GM12873 (cell line): Measurements from ENCODE around the gene PMIS2.
A peak's percentile ranks its signal among the peaks of the same experiment; 100 is the strongest.

ENCODE experiments used
- TF ChIP-seq, protein P1 (sequence below): IDR thresholded peaks from 2 replicates; pipeline ENCODE4 v1.5.1; 2012; ENCODE audit warnings: low read depth, mild to moderate bottlenecking, moderate library complexity, low read length, control low read depth; ENCODE audit not compliant: insufficient read depth; ENCODE audit errors: missing control alignments

PMIS2 gene

DNA sequence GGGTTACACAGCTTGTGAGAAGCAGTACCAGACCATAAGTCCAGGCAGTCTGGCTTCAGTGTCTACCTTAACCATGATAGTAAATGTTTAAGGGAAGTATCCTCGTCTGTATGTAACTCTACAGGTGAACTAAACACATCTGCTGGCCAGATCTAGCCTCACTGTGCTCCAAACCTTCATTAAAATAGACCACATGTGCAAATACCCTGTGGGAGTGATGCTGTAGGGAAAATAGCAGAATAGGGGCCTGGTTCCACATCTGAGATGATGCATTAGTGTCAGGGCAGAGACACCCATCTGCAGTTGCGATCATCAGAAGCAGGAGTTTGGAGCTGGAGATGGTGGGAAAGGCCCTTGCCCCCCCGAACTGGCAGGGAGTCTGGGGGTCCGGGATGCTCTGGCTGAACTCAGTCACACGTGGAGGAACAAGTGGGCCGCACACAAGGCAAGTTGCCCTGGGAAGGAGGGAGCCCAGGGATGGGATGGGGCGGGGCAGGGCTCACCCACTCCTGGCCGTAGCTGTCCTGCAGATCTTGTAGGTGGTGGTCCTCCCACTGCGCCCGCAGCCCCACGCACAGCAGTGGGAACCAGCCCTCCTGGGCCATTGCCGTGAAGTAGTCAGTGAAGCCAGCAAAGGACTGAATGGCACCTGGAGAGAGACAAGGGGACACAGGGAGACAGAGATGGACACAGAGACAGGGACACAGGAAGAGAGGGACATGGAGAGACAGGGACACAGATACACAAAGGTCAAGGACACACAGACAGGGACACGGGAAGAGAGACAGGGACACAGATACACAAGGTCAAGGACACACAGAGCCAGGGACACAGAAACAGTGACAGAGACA lies 33.2 kb upstream of the PMIS2 start:
- TF ChIP-seq, protein P1, sequence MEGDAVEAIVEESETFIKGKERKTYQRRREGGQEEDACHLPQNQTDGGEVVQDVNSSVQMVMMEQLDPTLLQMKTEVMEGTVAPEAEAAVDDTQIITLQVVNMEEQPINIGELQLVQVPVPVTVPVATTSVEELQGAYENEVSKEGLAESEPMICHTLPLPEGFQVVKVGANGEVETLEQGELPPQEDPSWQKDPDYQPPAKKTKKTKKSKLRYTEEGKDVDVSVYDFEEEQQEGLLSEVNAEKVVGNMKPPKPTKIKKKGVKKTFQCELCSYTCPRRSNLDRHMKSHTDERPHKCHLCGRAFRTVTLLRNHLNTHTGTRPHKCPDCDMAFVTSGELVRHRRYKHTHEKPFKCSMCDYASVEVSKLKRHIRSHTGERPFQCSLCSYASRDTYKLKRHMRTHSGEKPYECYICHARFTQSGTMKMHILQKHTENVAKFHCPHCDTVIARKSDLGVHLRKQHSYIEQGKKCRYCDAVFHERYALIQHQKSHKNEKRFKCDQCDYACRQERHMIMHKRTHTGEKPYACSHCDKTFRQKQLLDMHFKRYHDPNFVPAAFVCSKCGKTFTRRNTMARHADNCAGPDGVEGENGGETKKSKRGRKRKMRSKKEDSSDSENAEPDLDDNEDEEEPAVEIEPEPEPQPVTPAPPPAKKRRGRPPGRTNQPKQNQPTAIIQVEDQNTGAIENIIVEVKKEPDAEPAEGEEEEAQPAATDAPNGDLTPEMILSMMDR, result no peak

DNA sequence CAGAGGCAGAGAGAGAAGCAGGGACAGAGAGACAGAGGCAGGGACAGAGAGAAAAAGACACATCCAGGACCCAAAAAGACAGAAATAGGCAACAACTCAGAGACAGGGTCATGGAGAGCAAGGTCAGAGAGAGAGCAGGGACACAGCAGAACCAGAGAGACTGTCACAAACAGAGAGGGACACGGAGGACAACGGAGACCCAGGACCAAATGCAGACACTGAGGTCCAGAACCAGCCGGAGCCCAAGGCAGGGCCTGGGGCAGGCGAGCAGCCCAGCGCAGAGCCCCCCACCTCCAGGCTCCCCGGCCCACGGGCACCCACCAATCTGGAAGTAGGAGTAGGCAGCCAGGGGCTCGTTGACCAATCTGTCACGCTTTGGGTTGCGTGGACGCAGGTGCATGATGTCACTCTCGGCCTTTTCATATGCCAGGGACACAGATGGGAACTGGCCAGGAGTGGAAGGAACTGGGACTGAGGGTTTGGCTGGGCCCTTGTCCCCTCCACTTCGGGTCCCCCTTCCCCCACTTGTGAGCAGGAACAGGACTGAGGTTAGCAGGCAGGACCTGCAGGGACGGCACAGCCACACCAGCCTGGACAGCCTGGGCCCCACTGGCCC lies 32.5 kb upstream of the PMIS2 start:
- TF ChIP-seq, protein P1, result no peak

DNA sequence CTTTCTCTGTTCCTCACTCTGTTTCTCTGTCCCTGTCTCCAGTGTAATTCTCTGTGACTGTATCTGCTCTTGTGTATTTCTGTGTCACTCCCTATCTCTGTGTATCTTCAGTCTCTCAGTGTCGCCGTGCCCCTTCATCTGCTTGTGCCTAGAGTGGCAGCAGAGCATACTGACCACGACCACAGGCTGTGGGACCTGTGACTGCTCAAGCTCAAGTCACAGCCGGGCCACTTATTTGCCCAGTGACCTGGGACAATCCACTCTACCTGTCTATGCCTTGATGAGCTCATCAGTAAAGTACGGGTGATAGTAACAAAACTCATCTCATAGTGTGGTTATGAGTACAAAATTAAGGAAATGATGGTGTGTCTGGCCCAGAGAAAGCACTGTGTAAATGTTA lies 31.9 kb upstream of the PMIS2 start:
- TF ChIP-seq, protein P1, result no peak

DNA sequence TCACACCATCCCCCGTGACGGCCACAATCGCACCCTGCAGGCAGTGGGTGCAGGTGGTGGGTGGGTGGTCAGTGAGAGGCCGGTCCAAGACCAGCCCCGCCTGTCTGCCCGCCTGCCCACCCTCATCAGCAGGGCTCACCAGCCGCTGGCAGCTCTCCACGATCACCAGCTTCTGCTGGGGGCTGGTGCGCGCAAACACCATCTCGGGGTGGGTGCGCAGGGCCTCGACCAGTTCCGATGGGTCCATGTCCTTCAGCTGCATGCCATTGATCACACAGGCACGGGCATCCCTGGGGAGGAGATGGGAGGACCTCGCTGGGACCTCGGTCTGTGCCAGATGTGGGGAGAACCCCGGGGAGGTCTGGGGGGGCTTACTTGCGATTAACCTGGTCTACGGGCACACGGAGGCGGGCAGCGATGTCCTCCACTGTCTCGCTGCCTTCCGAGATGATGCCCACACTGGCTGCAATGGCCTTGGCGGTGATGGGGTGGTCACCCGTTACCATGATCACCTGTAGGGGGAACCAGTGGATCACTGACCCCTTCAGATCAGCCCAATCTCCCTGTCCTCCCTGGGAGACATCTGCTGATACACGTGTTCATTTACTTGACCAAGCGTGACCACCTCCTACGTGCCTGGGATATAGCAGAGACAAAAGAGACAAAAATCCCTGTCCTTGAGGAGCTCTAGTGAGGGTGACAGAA lies 30.5 kb upstream of the PMIS2 start:
- TF ChIP-seq, protein P1, result peak; percentile 47

DNA sequence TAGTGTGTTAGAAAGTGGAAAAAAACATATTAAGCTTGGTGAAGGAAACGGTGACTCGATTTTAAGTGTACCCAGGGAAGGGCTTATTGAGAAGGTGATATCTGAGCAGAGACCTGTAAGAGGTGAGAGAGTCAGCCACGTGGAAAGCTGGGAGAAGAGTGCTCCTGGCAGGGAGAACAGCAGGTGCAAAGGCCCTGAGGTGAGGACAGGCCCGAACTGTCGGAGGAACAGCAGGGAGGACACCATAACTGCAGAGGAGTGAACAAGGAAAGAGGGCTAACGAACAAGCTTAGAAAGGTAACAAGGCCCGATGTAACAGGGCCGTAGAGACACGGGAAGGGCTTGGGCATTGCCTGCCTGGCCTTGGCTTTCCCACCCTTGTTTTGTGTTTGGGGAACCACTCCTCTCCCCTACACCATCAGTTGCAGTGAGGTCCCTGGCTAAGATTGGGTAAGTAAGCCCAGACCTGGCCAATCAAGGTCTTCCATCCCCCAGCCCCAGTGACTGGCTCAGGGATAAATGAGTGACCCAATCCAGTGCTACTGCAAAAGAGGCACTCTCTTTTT lies 29.9 kb upstream of the PMIS2 start:
- TF ChIP-seq, protein P1, result no peak

DNA sequence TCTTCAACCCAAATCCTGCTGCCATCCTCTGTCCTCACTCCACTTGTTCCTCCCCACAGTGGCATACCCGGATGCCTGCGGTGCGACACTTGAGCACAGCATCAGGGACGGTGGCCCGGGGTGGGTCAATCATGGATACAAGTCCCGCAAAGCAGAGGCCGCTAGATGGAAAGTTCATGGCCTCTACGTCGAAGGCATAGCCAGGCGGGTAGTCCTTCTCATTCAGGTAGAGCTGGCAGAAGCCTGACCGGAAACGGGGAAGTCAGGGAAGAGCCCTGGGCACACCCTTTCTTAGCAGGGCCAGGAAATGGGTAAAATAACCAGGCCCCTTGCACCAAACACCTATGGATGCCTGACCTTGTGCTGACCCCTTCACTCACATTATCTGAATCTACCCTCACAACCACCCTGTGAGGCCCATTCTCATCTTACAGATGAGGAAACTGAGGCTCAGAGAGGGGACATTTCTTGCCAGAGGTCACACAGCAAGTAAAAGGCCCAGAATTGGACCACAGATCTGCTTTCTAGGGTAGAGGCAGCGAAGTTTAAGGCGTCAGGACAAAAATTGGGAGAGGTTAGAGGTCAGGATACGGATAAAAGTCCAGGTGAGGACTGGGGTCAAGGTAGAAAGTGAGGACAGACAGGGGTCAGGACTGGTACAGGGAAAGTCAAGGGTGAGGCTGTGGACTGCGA lies 29.0 kb upstream of the PMIS2 start:
- TF ChIP-seq, protein P1, result no peak
